GM19452 (cell line): ENCODE data around the gene PLEKHO2.

Experiments used
- ATAC-seq: cut with Tn5 transposase; IDR thresholded peaks from one replicate; pipeline ENCODE4 v1.9.1; 2021; ENCODE audit not compliant: unreplicated experiment

Gene PLEKHO2

DNA sequence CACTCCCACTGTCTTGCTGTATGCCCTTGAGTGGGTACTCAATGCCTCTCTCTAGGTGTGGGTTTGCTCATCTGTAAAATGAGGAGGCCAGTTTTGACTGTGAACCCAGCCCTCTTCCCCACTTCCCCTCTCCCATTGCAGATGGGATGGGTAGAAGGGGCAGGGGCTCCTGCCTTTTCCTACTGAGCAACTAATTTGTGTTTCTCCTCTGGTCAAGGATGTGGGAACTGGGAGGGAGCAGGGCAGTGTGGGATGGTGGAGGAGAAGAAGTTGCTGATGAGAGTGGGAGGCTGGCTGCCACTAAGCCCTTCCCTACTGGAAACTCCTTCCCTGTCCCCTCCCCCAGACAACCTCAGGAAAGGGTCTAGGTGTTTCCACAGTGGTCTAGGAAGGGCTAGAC is 49.8 kb downstream of the PLEKHO2 start:
- no peak for ATAC-seq

DNA sequence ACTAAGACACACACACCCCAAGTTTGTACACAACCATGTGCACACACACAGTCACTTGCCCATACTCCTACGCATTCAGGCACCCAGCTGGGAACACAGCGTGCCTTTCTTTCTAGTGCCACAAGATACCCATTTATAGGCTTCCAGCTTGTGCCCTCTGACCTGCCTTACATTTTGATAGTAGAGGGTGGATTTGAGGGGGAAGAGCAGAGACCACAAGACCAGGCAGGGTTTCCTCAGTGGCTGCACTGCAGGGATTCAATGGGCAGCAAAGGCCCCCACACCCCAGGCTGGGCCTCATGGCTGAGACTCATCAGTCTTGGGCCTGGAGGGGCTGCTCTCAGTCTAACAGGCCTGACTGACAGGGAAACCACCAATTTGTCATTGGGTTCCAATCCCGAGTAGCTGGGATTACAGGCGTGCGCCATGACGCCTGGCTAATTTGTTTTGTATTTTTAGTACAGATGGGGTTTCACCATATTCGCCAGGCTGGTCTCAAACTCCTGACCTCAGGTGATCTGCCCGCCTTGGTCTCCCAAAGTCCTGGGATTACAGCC is 51.2 kb downstream of the PLEKHO2 start:
- no peak for ATAC-seq

GRCh38 chr15:64893481-64894394 is 52.0 kb downstream of the PLEKHO2 start:
- ATAC-seq: peak; percentile 65

- peak; percentile 25 for ATAC-seq
Measured at GRCh38 chr15:64894395-64895056, 52.8 kb downstream of the PLEKHO2 start.

DNA sequence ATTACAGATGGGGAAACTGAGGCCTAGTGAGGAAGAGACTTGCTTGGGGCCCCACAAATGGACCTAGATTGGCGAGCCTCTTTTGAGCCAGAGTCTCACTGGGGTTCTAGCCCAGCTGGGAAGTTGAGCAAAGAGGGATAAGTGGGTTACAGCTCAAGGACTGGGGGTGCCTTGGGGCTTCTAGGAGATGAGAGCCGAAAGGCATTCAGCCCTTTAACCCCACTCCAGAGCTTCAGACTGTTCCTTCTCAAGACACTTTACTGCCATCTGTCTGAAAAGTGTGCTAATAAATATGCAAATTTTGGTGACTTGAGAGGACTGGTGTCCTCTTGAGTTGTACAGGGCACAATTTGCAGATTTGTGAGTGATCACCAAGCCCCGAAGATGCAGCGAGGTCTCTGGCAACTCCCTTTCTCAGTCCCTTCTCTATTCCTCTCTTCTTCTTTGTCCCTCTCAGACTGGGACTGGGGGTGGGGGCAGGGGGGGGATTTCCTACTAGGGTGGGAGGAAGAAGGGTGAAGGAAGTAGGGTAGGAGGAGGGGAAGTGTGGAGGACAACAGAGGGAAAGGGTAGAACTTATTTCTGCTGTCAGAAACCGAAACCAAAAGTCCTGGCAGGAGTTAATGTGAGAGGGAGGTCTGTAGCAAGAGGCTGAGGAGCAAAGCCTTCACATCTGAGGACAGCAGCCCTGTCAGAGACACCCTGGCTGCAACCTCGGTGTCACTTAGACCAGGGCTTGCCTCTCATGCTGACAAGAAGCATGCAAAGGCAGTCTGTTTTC is 53.8 kb downstream of the PLEKHO2 start:
- no peak for ATAC-seq

DNA sequence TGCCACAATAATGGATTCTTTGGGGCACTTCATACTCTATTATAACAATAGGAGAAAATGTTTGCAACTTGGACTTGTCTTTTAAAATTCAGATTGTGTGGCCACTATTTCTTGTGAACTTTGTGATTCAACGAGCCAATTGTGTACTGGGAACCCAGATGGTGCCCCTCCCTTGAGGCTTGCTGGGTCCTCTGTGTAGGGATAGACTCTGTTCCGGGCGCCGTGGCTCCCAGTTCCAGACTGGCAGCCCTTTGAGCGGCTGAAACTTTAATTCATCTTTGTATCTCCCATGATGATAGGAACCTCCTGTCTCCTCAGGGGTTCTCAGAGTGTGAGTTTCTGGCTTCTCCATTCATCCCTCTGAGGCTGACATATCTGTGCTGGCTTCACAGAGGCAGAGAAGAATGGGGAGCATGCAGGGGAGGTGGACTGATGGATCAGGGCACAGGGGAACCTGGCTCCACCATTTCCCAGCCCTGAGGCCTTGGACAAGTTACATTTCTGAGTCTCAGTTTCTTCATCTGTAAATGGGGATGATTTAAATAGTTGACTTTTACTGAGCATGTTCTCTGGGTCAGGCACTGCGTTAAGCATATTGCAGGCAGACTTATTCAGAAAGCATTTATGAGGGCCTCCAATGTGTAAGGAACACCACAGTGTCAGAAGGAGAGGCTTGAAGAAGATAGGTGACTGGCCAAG is 54.8 kb downstream of the PLEKHO2 start:
- ATAC-seq: no peak

DNA sequence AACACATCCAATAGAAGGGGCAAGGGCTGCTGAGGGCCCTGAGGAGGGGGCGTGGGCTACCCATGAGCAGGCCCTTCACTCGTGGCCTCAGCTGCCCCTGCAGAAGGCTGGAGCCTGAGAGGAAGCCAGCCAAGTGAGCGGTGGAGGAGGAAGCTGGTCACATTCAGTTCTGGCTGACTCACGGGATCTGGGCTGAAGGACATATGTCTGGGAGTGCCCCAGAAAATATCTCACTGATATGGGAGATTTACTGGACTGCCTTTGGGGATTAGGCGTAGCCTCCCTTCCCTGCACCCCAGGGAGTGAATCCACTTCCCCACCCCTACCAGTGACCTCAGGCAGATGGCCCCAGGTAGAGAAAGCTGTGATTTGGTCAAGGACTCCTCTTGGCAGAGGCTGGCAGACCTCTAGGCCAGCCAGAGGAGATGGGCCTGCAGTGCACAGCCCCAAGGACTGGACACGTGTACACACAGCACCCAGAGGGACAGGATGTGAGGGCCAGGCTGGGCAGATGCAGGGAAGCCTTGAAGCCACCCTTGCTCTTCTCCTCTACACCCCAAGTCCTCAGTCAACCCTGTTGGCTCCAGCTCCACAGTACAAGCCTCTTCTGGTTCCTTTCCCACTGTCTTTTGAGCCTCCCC is 55.8 kb downstream of the PLEKHO2 start:
- ATAC-seq: no peak

GRCh38 chr15:64898406-64898805 is 56.7 kb downstream of the PLEKHO2 start:
- ATAC-seq: no peak

DNA sequence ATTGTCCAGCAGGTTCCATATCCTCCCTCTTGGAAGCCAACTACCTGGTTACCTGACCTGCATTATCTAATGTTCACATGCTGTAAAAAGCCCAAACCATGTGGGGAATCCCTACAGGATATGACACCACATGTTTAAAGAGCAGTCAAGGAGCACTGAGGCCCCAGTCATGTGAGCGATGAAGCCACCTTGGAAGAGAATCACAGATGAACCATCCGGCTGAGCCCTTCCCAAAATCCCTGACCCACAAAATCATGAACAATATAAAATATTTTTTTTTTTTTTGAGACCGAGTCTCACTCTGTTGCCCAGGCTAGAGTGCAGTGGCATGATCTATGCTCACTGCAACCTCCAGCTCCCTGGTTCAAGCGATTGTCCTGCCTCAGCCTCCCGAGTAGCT is 59.4 kb downstream of the PLEKHO2 start:
- ATAC-seq: no peak

DNA sequence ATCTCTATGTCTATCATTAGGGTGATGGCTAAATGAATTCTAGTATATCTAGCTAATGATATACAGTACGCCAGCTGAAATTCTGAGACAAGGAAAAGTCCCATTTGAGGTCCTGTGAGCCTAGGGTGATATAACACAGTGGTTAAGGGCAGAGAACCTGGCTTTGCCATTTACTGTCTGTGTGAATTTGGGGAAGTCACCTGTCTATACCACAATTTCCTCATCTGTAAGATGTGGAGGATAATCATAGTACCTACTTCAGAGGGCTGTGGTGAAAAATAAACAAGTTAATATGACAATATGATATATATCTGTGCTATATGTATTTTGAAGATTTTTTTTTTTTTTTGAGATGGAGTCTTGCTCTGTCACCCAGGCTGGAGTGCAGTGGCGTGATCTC is 60.2 kb downstream of the PLEKHO2 start:
- ATAC-seq: no peak

DNA sequence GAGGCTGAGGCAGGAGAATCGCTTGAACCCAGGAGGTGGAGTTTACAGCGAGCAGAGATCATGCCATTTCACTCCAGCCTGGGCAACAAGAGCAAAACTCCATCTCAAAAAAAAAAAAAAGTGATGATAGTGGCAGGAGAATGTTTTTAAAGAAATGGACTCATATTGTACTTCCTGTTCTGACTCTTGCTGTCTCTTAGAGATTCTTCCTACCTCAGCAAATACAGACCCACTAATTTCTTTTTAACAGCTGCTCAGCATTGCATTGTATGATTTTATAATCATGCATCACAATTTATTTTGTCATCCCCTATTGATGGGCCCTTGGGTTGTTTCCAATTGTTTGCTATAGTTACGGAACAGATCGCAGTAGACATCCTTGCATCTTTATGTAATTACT is 61.1 kb downstream of the PLEKHO2 start:
- ATAC-seq: no peak

DNA sequence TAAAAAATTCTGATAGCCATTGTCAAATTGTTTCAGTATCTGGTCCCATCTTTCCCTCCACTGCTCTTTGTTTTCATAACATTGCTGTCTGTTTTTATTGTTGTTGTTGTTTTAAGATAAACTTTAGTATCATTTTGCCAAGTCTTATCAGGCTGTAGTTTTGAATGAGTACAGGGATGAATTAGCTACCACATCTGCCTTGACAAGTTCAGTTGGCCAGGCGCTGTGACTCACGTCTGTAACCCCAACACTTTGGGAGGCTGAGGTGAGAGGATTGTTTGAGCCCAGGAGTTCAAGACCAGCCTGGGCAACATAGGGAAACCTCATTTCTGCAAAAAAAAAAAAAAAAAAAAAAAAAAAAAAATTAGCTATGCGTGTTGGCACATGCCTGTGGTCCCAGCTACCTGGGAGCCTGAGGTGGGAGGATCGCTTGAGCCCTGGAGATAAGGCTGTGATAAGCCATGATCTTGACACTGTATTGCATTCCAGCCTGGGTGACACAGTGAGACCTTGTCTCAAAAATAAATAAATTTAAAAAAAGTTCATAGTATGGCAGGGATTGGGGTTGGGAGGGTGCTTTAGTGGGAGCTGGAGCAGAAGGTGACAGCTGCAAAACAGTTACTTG is 61.7 kb downstream of the PLEKHO2 start:
- ATAC-seq: no peak

GRCh38 chr15:64904189-64904588 is 62.5 kb downstream of the PLEKHO2 start:
- no peak for ATAC-seq

DNA sequence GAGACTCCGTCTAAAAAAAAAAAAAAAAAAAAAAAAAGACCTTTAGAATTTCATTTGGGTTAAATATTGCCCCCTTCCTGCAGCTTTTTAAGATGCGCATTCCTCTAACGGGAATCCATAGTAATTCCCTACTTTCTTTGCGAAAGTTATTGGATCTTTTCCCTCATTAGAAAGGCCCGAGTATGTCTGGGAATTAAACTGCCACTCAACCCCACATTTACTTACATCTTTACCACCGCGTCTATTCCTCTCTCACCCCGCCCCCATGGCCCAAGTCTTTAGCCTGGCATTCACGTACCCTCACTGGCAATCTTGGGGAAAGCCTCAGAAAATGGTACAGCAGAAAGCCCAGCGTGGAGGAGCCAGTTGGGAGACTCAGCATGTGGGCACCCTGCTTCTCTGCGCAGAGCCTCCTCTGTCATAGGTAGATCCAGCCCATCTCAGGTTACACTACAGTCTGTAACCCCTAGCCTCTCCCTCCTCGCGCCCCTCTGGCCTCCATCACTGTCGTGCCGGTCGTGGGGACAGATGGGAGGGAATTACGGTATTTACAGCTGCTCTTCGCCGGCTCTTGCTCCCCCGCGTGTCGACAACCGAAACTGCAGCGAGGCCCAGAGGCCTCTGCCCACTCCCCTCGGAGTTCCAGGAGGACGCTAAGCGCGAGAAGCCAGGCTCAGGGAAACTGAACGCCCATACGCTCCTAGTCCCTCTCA is 63.6 kb downstream of the PLEKHO2 start:
- no peak for ATAC-seq

GRCh38 chr15:64905941-64906340 is 64.2 kb downstream of the PLEKHO2 start:
- ATAC-seq: no peak

GRCh38 chr15:64906402-64906801 is 64.7 kb downstream of the PLEKHO2 start:
- no peak for ATAC-seq

GRCh38 chr15:64907991-64908390 is 66.3 kb downstream of the PLEKHO2 start:
- ATAC-seq: no peak

GRCh38 chr15:64909546-64909945 is 67.8 kb downstream of the PLEKHO2 start:
- ATAC-seq: no peak
